ENCODE results near the gene PPP1R12B.

The PPP1R12B gene

DNA sequence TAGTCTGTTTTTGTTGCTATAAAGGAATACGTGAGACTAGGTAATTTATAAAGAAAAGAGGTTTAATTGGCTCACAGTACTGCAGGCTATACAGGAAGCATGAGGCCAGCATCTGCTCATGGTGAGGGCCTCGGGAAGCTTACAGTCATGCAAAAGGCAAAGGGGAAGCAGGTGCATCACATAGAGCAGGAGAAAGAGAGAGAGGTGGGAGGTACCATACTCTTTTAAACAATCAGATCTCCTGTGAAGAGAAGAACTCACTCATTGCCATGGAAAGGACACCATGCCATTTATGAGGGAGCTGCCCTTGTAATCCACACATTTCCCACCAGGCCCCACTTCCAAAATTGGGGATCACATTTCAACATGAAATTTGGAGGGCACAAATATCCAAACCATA is 12.7 kb downstream of the PPP1R12B start:
- no peaks in the 10 kb centered on the region for H3K36me3 ChIP-seq (ENCODE audit: insufficient read depth, low read length)
- H4K20me1 ChIP-seq (ENCODE audit: insufficient read depth, low read length) = peaks cover 3% of the 10 kb centered on the region; the same call in 1 of the 2 replicates
- peaks cover 34% of the 10 kb centered on the region for H3K79me2 ChIP-seq (ENCODE audit: insufficient read depth, low read length)
- H3K9ac ChIP-seq (ENCODE audit: low read depth, low read length) = no peak overlapping the region
- H3K27ac ChIP-seq (ENCODE audit: low read length) = no peak overlapping the region
- H3K4me1 ChIP-seq (ENCODE audit: insufficient read depth, low read length) = no peaks in the 10 kb centered on the region
- no peaks in the 10 kb centered on the region for H3K27me3 ChIP-seq (ENCODE audit: insufficient read depth, low read length, poor library complexity)
- H3K4me2 ChIP-seq (ENCODE audit: insufficient read depth, low read length) = no peak overlapping the region
- no peak overlapping the region for H3K4me3 ChIP-seq (ENCODE audit: low read depth in 1 of 2, low read length in 2 of 2)
- TF ChIP-seq EZH2 (IDR thresholded peaks at IDR 0.05; ENCODE audit: borderline replicate concordance, low read depth, low read length, severe bottlenecking) = no peak
- no peak for ATAC-seq (ENCODE audit: insufficient read depth, low read depth)
- H2AFZ ChIP-seq (ENCODE audit: low read depth, low read length) = no peak overlapping the region
- no peaks in the 10 kb centered on the region for H3K9me3 ChIP-seq (ENCODE audit: insufficient read depth, low read length, severe bottlenecking)
- DNase-seq = no peak

GRCh38 chr1:202361701-202362100 is 13.2 kb downstream of the PPP1R12B start:
- H3K4me1 ChIP-seq (ENCODE audit: insufficient read depth, low read length) = no peaks in the 10 kb centered on the region
- ATAC-seq (ENCODE audit: insufficient read depth, low read depth) (no peak), DNase-seq (no peak)
- H3K4me3 ChIP-seq (ENCODE audit: low read depth in 1 of 2, low read length in 2 of 2) = no peak overlapping the region
- H3K36me3 ChIP-seq (ENCODE audit: insufficient read depth, low read length) = no peaks in the 10 kb centered on the region
- H3K27me3 ChIP-seq (ENCODE audit: insufficient read depth, low read length, poor library complexity) = no peaks in the 10 kb centered on the region
- no peaks in the 10 kb centered on the region for H3K9me3 ChIP-seq (ENCODE audit: insufficient read depth, low read length, severe bottlenecking)
- TF ChIP-seq, protein P1, sequence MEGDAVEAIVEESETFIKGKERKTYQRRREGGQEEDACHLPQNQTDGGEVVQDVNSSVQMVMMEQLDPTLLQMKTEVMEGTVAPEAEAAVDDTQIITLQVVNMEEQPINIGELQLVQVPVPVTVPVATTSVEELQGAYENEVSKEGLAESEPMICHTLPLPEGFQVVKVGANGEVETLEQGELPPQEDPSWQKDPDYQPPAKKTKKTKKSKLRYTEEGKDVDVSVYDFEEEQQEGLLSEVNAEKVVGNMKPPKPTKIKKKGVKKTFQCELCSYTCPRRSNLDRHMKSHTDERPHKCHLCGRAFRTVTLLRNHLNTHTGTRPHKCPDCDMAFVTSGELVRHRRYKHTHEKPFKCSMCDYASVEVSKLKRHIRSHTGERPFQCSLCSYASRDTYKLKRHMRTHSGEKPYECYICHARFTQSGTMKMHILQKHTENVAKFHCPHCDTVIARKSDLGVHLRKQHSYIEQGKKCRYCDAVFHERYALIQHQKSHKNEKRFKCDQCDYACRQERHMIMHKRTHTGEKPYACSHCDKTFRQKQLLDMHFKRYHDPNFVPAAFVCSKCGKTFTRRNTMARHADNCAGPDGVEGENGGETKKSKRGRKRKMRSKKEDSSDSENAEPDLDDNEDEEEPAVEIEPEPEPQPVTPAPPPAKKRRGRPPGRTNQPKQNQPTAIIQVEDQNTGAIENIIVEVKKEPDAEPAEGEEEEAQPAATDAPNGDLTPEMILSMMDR (IDR thresholded peaks at IDR 0.05; ENCODE audit: borderline replicate concordance, extremely low read depth, low read length, poor library complexity, severe bottlenecking) = no peak
- no peak for TF ChIP-seq EZH2 (IDR thresholded peaks at IDR 0.05; ENCODE audit: borderline replicate concordance, low read depth, low read length, severe bottlenecking)
- no peak overlapping the region for H2AFZ ChIP-seq (ENCODE audit: low read depth, low read length)
- H3K4me2 ChIP-seq (ENCODE audit: insufficient read depth, low read length) = no peak overlapping the region
- H4K20me1 ChIP-seq (ENCODE audit: insufficient read depth, low read length) = no peaks in the 10 kb centered on the region; the same call in 1 of the 2 replicates
- no peak overlapping the region for H3K27ac ChIP-seq (ENCODE audit: low read length)
- H3K79me2 ChIP-seq (ENCODE audit: insufficient read depth, low read length) = peaks cover 32% of the 10 kb centered on the region
- H3K9ac ChIP-seq (ENCODE audit: low read depth, low read length) = no peak overlapping the region

DNA sequence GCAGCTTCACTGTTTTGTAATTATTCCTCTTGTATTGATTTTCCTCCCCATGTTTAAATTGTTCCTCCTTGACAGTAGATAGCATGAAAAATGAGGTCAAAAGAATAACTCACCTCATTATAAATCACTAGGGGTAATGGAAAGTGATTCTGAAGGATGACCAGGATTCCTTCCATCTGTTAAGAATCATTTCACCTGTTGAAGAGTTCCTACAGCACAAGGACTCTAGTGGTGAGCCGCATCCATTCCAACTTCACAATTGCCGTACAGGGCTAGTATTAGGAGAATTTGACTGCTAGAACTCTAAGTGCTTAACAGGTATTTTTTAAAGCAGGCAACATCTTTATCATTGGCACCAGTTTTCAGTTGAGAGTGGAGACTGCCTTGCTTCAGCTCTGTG is 13.7 kb downstream of the PPP1R12B start:
- ATAC-seq (ENCODE audit: insufficient read depth, low read depth) = no peak
- H3K27ac ChIP-seq (ENCODE audit: low read length) = no peak overlapping the region

GRCh38 chr1:202365092-202365815 is 16.8 kb downstream of the PPP1R12B start:
- Histone ChIP-seq H4K20me1 (ENCODE audit: insufficient read depth, low read length) (no peaks in the 10 kb centered on the region; the same call in 1 of the 2 replicates), H3K27me3 (ENCODE audit: insufficient read depth, low read length, poor library complexity) (no peaks in the 10 kb centered on the region), H3K9ac (ENCODE audit: low read depth, low read length) (no peak overlapping the region), H3K9me3 (ENCODE audit: insufficient read depth, low read length, severe bottlenecking) (no peaks in the 10 kb centered on the region), H3K79me2 (ENCODE audit: insufficient read depth, low read length) (peaks cover 26% of the 10 kb centered on the region), H3K4me2 (ENCODE audit: insufficient read depth, low read length) (no peak overlapping the region), H3K4me1 (ENCODE audit: insufficient read depth, low read length) (no peaks in the 10 kb centered on the region), H3K27ac (ENCODE audit: low read length) (no peak overlapping the region), H3K36me3 (ENCODE audit: insufficient read depth, low read length) (no peaks in the 10 kb centered on the region), H3K4me3 (ENCODE audit: low read depth in 1 of 2, low read length in 2 of 2) (no peak overlapping the region), H2AFZ (ENCODE audit: low read depth, low read length) (no peak overlapping the region)
- ATAC-seq (ENCODE audit: insufficient read depth, low read depth) = no peak
- no peak for TF ChIP-seq EZH2 (IDR thresholded peaks at IDR 0.05; ENCODE audit: borderline replicate concordance, low read depth, low read length, severe bottlenecking)
- TF ChIP-seq, protein P1 (IDR thresholded peaks at IDR 0.05; ENCODE audit: borderline replicate concordance, extremely low read depth, low read length, poor library complexity, severe bottlenecking) = no peak
- DNase-seq = no peak

More for the DNA sequence above, 13.7 kb downstream of the PPP1R12B start:
- TF ChIP-seq, protein P1 (IDR thresholded peaks at IDR 0.05; ENCODE audit: borderline replicate concordance, extremely low read depth, low read length, poor library complexity, severe bottlenecking) = no peak
- TF ChIP-seq EZH2 (IDR thresholded peaks at IDR 0.05; ENCODE audit: borderline replicate concordance, low read depth, low read length, severe bottlenecking) = no peak
- no peak overlapping the region for H2AFZ ChIP-seq (ENCODE audit: low read depth, low read length)
- H3K36me3 ChIP-seq (ENCODE audit: insufficient read depth, low read length) = no peaks in the 10 kb centered on the region
- peaks cover 32% of the 10 kb centered on the region for H3K79me2 ChIP-seq (ENCODE audit: insufficient read depth, low read length)
- H3K9ac ChIP-seq (ENCODE audit: low read depth, low read length) = no peak overlapping the region
- H3K27me3 ChIP-seq (ENCODE audit: insufficient read depth, low read length, poor library complexity) = no peaks in the 10 kb centered on the region
- no peaks in the 10 kb centered on the region for H3K9me3 ChIP-seq (ENCODE audit: insufficient read depth, low read length, severe bottlenecking)
- H4K20me1 ChIP-seq (ENCODE audit: insufficient read depth, low read length) = no peaks in the 10 kb centered on the region; the same call in 1 of the 2 replicates
- H3K4me1 ChIP-seq (ENCODE audit: insufficient read depth, low read length) = no peaks in the 10 kb centered on the region
- no peak overlapping the region for H3K4me3 ChIP-seq (ENCODE audit: low read depth in 1 of 2, low read length in 2 of 2)
- DNase-seq = no peak
- no peak overlapping the region for H3K4me2 ChIP-seq (ENCODE audit: insufficient read depth, low read length)
